ENCODE data around the gene PDIK1L. TPM values are rescaled to one million over a fixed set of nuclear protein-coding genes. Genes with fewer than 3 reads are reported as not detected.

PDIK1L gene
- total and polyA plus RNA-seq, 4 donors: 3.2 to 9.2 (median 4.8) TPM

DNA sequence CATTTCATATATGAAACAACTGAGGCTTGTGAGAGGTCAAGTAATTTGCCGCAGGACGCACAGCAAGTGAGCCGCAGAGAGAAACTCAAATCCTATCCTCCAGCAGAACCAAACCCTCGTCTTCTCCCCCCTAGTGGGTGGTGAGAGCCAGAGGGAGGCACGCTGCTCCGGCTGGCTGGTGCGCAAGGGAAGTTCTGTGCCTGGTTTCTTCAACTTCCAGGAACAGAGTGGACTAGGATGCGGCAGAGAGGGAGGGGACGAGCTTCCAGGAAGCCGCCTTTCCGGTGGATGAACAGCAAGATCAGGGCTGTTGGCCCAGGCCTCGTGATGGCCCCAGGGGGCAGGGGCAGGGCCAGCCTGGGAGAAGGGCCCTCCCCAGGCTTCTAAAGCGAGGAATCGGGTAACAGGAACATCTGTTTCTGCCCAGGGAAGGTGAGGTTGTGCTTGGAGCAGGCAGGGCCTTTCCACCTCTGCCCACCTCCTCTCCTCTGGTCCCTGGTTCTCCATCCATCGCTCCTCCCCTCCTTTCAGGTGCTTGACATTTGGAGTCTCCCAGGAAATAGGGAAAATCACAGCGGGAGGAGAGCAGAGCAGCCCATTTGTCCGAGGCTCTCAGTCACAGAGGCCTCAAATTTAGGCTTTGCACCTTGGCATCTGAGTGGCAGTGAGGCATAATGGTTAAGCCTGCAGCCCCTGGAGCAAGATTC is 16.8 kb upstream of the PDIK1L start:
- Histone ChIP-seq H3K36me3 (ENCODE audit: control insufficient read depth in 4 of 4, insufficient read depth in 3 of 4, low read depth in 1 of 4, low read length in 3 of 4) (no peaks in the 10 kb centered on the region), H3K4me3 (ENCODE audit: low read depth in 1 of 3, low read length in 3 of 3) (no peak overlapping the region), H3K9ac (ENCODE audit: low read depth in 1 of 2, low read length in 2 of 2) (no peak overlapping the region), H3K27ac (ENCODE audit: low read depth in 1 of 2, low read length in 2 of 2) (no peak overlapping the region), H3K27me3 (ENCODE audit: control insufficient read depth in 4 of 4, insufficient read depth in 4 of 4, low read length in 3 of 4) (peaks cover 0 to 3% (median 0%) of the 10 kb centered on the region in 4 donors), H3K4me1 (ENCODE audit: control insufficient read depth in 4 of 4, insufficient read depth in 4 of 4, low read length in 3 of 4) (peaks cover 0 to 2% (median under 1%) of the 10 kb centered on the region in 4 donors), H3K9me3 (ENCODE audit: control insufficient read depth in 4 of 4, low read length in 3 of 4) (no peaks in the 10 kb centered on the region)
- TF ChIP-seq, protein P1, sequence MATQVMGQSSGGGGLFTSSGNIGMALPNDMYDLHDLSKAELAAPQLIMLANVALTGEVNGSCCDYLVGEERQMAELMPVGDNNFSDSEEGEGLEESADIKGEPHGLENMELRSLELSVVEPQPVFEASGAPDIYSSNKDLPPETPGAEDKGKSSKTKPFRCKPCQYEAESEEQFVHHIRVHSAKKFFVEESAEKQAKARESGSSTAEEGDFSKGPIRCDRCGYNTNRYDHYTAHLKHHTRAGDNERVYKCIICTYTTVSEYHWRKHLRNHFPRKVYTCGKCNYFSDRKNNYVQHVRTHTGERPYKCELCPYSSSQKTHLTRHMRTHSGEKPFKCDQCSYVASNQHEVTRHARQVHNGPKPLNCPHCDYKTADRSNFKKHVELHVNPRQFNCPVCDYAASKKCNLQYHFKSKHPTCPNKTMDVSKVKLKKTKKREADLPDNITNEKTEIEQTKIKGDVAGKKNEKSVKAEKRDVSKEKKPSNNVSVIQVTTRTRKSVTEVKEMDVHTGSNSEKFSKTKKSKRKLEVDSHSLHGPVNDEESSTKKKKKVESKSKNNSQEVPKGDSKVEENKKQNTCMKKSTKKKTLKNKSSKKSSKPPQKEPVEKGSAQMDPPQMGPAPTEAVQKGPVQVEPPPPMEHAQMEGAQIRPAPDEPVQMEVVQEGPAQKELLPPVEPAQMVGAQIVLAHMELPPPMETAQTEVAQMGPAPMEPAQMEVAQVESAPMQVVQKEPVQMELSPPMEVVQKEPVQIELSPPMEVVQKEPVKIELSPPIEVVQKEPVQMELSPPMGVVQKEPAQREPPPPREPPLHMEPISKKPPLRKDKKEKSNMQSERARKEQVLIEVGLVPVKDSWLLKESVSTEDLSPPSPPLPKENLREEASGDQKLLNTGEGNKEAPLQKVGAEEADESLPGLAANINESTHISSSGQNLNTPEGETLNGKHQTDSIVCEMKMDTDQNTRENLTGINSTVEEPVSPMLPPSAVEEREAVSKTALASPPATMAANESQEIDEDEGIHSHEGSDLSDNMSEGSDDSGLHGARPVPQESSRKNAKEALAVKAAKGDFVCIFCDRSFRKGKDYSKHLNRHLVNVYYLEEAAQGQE (IDR thresholded peaks at IDR 0.05): no peak
- TF ChIP-seq RAD21 (IDR thresholded peaks at IDR 0.05) (peak in 1 of 2 donors; percentile 13), SP1 (IDR thresholded peaks at IDR 0.05) (peak; percentile 43)
- 46% methylated on average over 17 of the region's 17 CpGs for WGBS
- no peak for DNase-seq (ENCODE audit: low spot score)

DNA sequence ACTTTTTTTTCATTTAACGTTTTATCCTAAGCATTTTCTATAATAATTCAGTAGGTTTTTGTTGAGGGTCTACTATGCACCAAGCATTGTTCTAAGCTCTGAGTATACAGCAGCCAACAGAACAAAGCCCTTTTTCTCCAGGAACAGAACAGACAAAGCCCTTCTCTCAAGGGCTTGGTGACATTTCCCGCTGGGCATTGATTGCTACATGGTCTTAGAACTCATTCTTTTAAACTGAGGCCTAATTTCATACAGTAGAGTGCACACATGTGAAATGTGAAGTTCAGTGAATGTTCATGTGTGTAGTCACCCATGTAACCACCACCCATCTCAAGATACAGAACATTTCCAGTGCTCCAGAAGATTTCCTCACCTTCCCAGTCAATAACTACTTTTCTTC is 15.2 kb upstream of the PDIK1L start:
- H3K27ac ChIP-seq (ENCODE audit: low read depth in 1 of 2, low read length in 2 of 2): no peak overlapping the region
- no peaks in the 10 kb centered on the region for H3K36me3 ChIP-seq (ENCODE audit: control insufficient read depth in 4 of 4, insufficient read depth in 3 of 4, low read depth in 1 of 4, low read length in 3 of 4)
- H3K4me1 ChIP-seq (ENCODE audit: control insufficient read depth in 4 of 4, insufficient read depth in 4 of 4, low read length in 3 of 4): peaks cover 0 to 2% (median under 1%) of the 10 kb centered on the region in 4 donors
- H3K9ac ChIP-seq (ENCODE audit: low read depth in 1 of 2, low read length in 2 of 2): no peak overlapping the region
- DNase-seq (ENCODE audit: low spot score): no peak
- H3K4me3 ChIP-seq (ENCODE audit: low read depth in 1 of 3, low read length in 3 of 3): no peak overlapping the region
- TF ChIP-seq FOXA1 (IDR thresholded peaks at IDR 0.05) (no peak), YY1 (IDR thresholded peaks at IDR 0.05) (no peak), TAF1 (conservative IDR thresholded peaks at IDR 0.05) (no peak), HNF4A (conservative IDR thresholded peaks at IDR 0.05) (no peak), HNF4G (IDR thresholded peaks at IDR 0.05) (no peak), FOXA2 (IDR thresholded peaks at IDR 0.05) (no peak), JUND (IDR thresholded peaks at IDR 0.05) (no peak), ZBTB33 (IDR thresholded peaks at IDR 0.05) (no peak), NR2F2 (IDR thresholded peaks at IDR 0.05) (no peak), EGR1 (IDR thresholded peaks at IDR 0.05; ENCODE audit: low read depth in 2 of 2) (no peak), SP1 (IDR thresholded peaks at IDR 0.05) (no peak), RXRA (IDR thresholded peaks at IDR 0.05) (no peak), GABPA (IDR thresholded peaks at IDR 0.05 in 1 of 2, conservative IDR thresholded peaks at IDR 0.05 in 1 of 2) (no peak)
- TF ChIP-seq, protein P2, sequence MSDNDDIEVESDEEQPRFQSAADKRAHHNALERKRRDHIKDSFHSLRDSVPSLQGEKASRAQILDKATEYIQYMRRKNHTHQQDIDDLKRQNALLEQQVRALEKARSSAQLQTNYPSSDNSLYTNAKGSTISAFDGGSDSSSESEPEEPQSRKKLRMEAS (IDR thresholded peaks at IDR 0.05): no peak
- WGBS: 64% methylated on average over 2 of the region's 2 CpGs
- H3K9me3 ChIP-seq (ENCODE audit: control insufficient read depth in 4 of 4, low read length in 3 of 4): no peaks in the 10 kb centered on the region
- peaks cover 0 to 3% (median 0%) of the 10 kb centered on the region in 4 donors for H3K27me3 ChIP-seq (ENCODE audit: control insufficient read depth in 4 of 4, insufficient read depth in 4 of 4, low read length in 3 of 4)

Data from liver (tissue), 9 donors.